ENCODE measurements around the gene ARHGAP1.

GRCh38 chr11:46719543-46720218 lies 19.3 kb upstream of the ARHGAP1 start:
- TF ChIP-seq EZH2 (IDR thresholded peaks at IDR 0.05; ENCODE audit: insufficient read depth, poor library complexity, severe bottlenecking) (no peak), EZH2phosphoT487 (IDR thresholded peaks at IDR 0.05; ENCODE audit: insufficient read depth, low read depth) (no peak)

Measured in GM23248 (cell line).